ENCODE results near the gene DMGDH. TPM values are rescaled to one million over a fixed set of nuclear protein-coding genes. Genes with fewer than 3 reads are reported as not detected.

Gene DMGDH
- total and polyA plus RNA-seq, 4 donors = 0.24 to 2.6 (median 1.1) TPM

GRCh38 chr5:79005936-79006631, 63.4 kb downstream of the DMGDH start:
- 88 to 95% methylated on average over 6 of the region's 6 CpGs for WGBS, 2 donors
- DNase-seq = no peak
- Histone ChIP-seq H3K27me3 (ENCODE audit: control insufficient read depth in 3 of 3, insufficient read depth in 3 of 3, low read length in 2 of 3) (no peaks in the 10 kb centered on the region), H3K9me3 (ENCODE audit: control insufficient read depth in 4 of 4, insufficient read depth in 3 of 4, low read length in 3 of 4) (peaks cover 0 to 3% (median 0%) of the 10 kb centered on the region in 4 donors), H3K4me1 (ENCODE audit: control insufficient read depth in 5 of 5, insufficient read depth in 5 of 5, low read length in 5 of 5) (no peaks in the 10 kb centered on the region), H3K9ac (ENCODE audit: insufficient read depth in 1 of 2, low read length in 2 of 2) (no peak overlapping the region), H3K27ac (ENCODE audit: low read depth in 1 of 2, low read length in 1 of 2) (no peak overlapping the region), H3K36me3 (ENCODE audit: control insufficient read depth in 4 of 4, insufficient read depth in 4 of 4, low read length in 4 of 4) (no peaks in the 10 kb centered on the region), H3K4me3 (no peak overlapping the region)
- TF ChIP-seq, protein P1, sequence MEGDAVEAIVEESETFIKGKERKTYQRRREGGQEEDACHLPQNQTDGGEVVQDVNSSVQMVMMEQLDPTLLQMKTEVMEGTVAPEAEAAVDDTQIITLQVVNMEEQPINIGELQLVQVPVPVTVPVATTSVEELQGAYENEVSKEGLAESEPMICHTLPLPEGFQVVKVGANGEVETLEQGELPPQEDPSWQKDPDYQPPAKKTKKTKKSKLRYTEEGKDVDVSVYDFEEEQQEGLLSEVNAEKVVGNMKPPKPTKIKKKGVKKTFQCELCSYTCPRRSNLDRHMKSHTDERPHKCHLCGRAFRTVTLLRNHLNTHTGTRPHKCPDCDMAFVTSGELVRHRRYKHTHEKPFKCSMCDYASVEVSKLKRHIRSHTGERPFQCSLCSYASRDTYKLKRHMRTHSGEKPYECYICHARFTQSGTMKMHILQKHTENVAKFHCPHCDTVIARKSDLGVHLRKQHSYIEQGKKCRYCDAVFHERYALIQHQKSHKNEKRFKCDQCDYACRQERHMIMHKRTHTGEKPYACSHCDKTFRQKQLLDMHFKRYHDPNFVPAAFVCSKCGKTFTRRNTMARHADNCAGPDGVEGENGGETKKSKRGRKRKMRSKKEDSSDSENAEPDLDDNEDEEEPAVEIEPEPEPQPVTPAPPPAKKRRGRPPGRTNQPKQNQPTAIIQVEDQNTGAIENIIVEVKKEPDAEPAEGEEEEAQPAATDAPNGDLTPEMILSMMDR (IDR thresholded peaks at IDR 0.05; ENCODE audit: control extremely low read depth, extremely low read depth) = no peak
- ATAC-seq (ENCODE audit: insufficient read depth, low FRiP score) = no peak

- ATAC-seq (ENCODE audit: insufficient read depth, low FRiP score) = no peak
- H3K27ac ChIP-seq (ENCODE audit: low read depth in 1 of 2, low read length in 1 of 2) = no peak overlapping the region
- TF ChIP-seq, protein P1 (IDR thresholded peaks at IDR 0.05; ENCODE audit: control extremely low read depth, extremely low read depth) = no peak
- no peaks in the 10 kb centered on the region for H3K4me1 ChIP-seq (ENCODE audit: control insufficient read depth in 5 of 5, insufficient read depth in 5 of 5, low read length in 5 of 5)
- no peak for DNase-seq
- peaks cover 0 to 3% (median 0%) of the 10 kb centered on the region in 4 donors for H3K9me3 ChIP-seq (ENCODE audit: control insufficient read depth in 4 of 4, insufficient read depth in 3 of 4, low read length in 3 of 4)
- H3K9ac ChIP-seq (ENCODE audit: insufficient read depth in 1 of 2, low read length in 2 of 2) = no peak overlapping the region
- H3K27me3 ChIP-seq (ENCODE audit: control insufficient read depth in 3 of 3, insufficient read depth in 3 of 3, low read length in 2 of 3) = no peaks in the 10 kb centered on the region
- no peaks in the 10 kb centered on the region for H3K36me3 ChIP-seq (ENCODE audit: control insufficient read depth in 4 of 4, insufficient read depth in 4 of 4, low read length in 4 of 4)
- no peak overlapping the region for H3K4me3 ChIP-seq
- WGBS, 2 donors = 73 to 85% methylated on average over 4 of the region's 4 CpGs
Measured at GRCh38 chr5:79005151-79005550, 64.3 kb downstream of the DMGDH start.

DNA sequence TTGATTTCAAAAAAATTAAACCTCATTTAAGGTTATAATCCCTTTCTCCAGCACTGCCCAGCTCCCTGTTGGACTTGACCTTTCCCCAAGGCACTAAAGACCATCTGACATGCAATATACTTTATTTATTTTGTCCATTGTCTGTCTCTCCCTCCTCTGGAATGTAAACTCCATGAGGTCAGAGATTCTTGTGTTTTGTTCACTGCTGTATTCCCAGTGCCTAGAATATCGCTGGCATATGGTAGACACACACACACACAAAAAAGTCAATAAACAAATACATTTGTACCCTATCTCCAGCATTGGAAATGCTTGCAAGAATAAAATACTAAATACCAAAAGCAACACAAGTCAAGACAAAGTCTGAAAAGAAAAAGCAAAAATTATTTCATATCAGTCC, 67.1 kb downstream of the DMGDH start:
- Histone ChIP-seq H3K27ac (ENCODE audit: low read depth in 1 of 2, low read length in 1 of 2) (no peak overlapping the region), H3K4me3 (no peak overlapping the region), H3K27me3 (ENCODE audit: control insufficient read depth in 3 of 3, insufficient read depth in 3 of 3, low read length in 2 of 3) (no peaks in the 10 kb centered on the region), H3K36me3 (ENCODE audit: control insufficient read depth in 4 of 4, insufficient read depth in 4 of 4, low read length in 4 of 4) (no peaks in the 10 kb centered on the region), H3K9me3 (ENCODE audit: control insufficient read depth in 4 of 4, insufficient read depth in 3 of 4, low read length in 3 of 4) (peaks cover 0 to 1% (median 0%) of the 10 kb centered on the region in 4 donors), H3K9ac (ENCODE audit: insufficient read depth in 1 of 2, low read length in 2 of 2) (no peak overlapping the region), H3K4me1 (ENCODE audit: control insufficient read depth in 5 of 5, insufficient read depth in 5 of 5, low read length in 5 of 5) (no peaks in the 10 kb centered on the region)
- 87 to 92% methylated on average over 1 of the region's 1 CpG for WGBS, 2 donors
- TF ChIP-seq, protein P1 (IDR thresholded peaks at IDR 0.05; ENCODE audit: control extremely low read depth, extremely low read depth) = no peak
- no peak for DNase-seq
- ATAC-seq (ENCODE audit: insufficient read depth, low FRiP score) = no peak

- Histone ChIP-seq H3K4me3 (no peak overlapping the region), H3K27me3 (ENCODE audit: control insufficient read depth in 3 of 3, insufficient read depth in 3 of 3, low read length in 2 of 3) (no peaks in the 10 kb centered on the region), H3K36me3 (ENCODE audit: control insufficient read depth in 4 of 4, insufficient read depth in 4 of 4, low read length in 4 of 4) (no peaks in the 10 kb centered on the region), H3K9ac (ENCODE audit: insufficient read depth in 1 of 2, low read length in 2 of 2) (no peak overlapping the region), H3K4me1 (ENCODE audit: control insufficient read depth in 5 of 5, insufficient read depth in 5 of 5, low read length in 5 of 5) (no peaks in the 10 kb centered on the region), H3K27ac (ENCODE audit: low read depth in 1 of 2, low read length in 1 of 2) (no peak overlapping the region), H3K9me3 (ENCODE audit: control insufficient read depth in 4 of 4, insufficient read depth in 3 of 4, low read length in 3 of 4) (peaks cover 0 to 1% (median 0%) of the 10 kb centered on the region in 4 donors)
- DNase-seq = no peak
- TF ChIP-seq, protein P1 (IDR thresholded peaks at IDR 0.05; ENCODE audit: control extremely low read depth, extremely low read depth) = no peak
- ATAC-seq (ENCODE audit: insufficient read depth, low FRiP score) = no peak
Measured at GRCh38 chr5:79001471-79001870, 68.0 kb downstream of the DMGDH start.

All from lung (tissue), 12 donors.